NCI-H187 treated with DMSO at 0.1 percent for 48 hours (cell line): ENCODE data around the gene SOS1.
"Not testable (repeated sequence)": the region's sequence is repeated elsewhere in the genome, so short reads cannot be mapped to it uniquely, and the experiment has no call there.

Source experiments
- DNase-seq: peaks from one replicate; lab custom pipeline; 2025; lab: John Stamatoyannopoulos, UW

The SOS1 gene

GRCh38 chr2:39099870-39100728 is 20.8 kb downstream of the SOS1 start:
- DNase-seq: no peak

- DNase-seq: no peak
Measured at GRCh38 chr2:39099310-39099869, 21.5 kb downstream of the SOS1 start.

- DNase-seq: no peak
Measured at GRCh38 chr2:39095624-39096023, 25.2 kb downstream of the SOS1 start.

GRCh38 chr2:39094717-39095363 is 26.0 kb downstream of the SOS1 start:
- no peak for DNase-seq

GRCh38 chr2:39093218-39093898 is 27.5 kb downstream of the SOS1 start:
- DNase-seq: no peak

- DNase-seq: no peak
Measured at GRCh38 chr2:39091543-39091942, 29.3 kb downstream of the SOS1 start.

GRCh38 chr2:39091063-39091462 is 29.8 kb downstream of the SOS1 start:
- no peak for DNase-seq

GRCh38 chr2:39080152-39080551 is 40.7 kb downstream of the SOS1 start:
- DNase-seq: no peak

- DNase-seq: no peak
Measured at GRCh38 chr2:39069890-39070465, 50.9 kb downstream of the SOS1 start.

GRCh38 chr2:39069136-39069515 is 51.7 kb downstream of the SOS1 start:
- no peak for DNase-seq

GRCh38 chr2:39068299-39069135 is 52.3 kb downstream of the SOS1 start:
- DNase-seq: no peak

GRCh38 chr2:39065616-39066015 is 55.2 kb downstream of the SOS1 start:
- no peak for DNase-seq

- no peak for DNase-seq
Measured at GRCh38 chr2:39062320-39062719, 58.5 kb downstream of the SOS1 start.

GRCh38 chr2:39061280-39061679 is 59.6 kb downstream of the SOS1 start:
- no peak for DNase-seq

- no peak for DNase-seq
Measured at GRCh38 chr2:39059366-39059952, 61.4 kb downstream of the SOS1 start.

GRCh38 chr2:39058101-39058500 is 62.8 kb downstream of the SOS1 start:
- DNase-seq: no peak

- DNase-seq: not testable (repeated sequence)
Measured at GRCh38 chr2:39052665-39053064, 68.2 kb downstream of the SOS1 start.

GRCh38 chr2:39050109-39050508 is 70.7 kb downstream of the SOS1 start:
- DNase-seq: no peak

GRCh38 chr2:39039072-39039471 is 81.8 kb downstream of the SOS1 start:
- DNase-seq: no peak

GRCh38 chr2:39033980-39034379 is 86.9 kb downstream of the SOS1 start:
- no peak for DNase-seq

GRCh38 chr2:39027421-39027820 is 93.4 kb downstream of the SOS1 start:
- no peak for DNase-seq
